Measurements from ENCODE around the gene GNRH2. TPM values are rescaled to one million over a fixed set of nuclear protein-coding genes. Genes with fewer than 3 reads are reported as not detected.

Gene GNRH2
- total and polyA plus RNA-seq, 2 of the 8 experiments (the other 6 are each of a cell fraction or from before 2014, with no cell fraction given): 0.09 to 0.82 TPM

- H3K36me3 ChIP-seq (ENCODE audit: control insufficient read depth in 2 of 4, insufficient read depth in 4 of 4, low read length in 3 of 4): peaks cover 5 to 21% (median 13%) of the 10 kb centered on the region in 4 experiments; a peak in 6 of 8 replicates
- TF ChIP-seq HDAC6 (IDR thresholded peaks at IDR 0.05; ENCODE audit: low read depth, low read length) (no peak), RFX5 (IDR thresholded peaks at IDR 0.05; ENCODE audit: borderline replicate concordance, low read depth, low read length) (no peak), HDAC2 (IDR thresholded peaks at IDR 0.05; ENCODE audit: borderline replicate concordance in 1 of 2, low read depth in 2 of 2, low read length in 2 of 2) (no peak), KDM5A (IDR thresholded peaks at IDR 0.05; ENCODE audit: low read length) (no peak), RAD21 (IDR thresholded peaks at IDR 0.05 in 1 of 2, conservative IDR thresholded peaks at IDR 0.05 in 1 of 2; ENCODE audit: low read depth in 2 of 2, low read length in 2 of 2) (no peak), NANOG (IDR thresholded peaks at IDR 0.05; ENCODE audit: insufficient read depth, low read depth, low read length, poor library complexity, severe bottlenecking) (no peak), CHD2 (IDR thresholded peaks at IDR 0.05; ENCODE audit: low read length) (no peak), EP300 (IDR thresholded peaks at IDR 0.05; ENCODE audit: borderline replicate concordance in 1 of 2, low read depth in 2 of 2, low read length in 2 of 2) (no peak), CBX5 (IDR thresholded peaks at IDR 0.05; ENCODE audit: low read depth, low read length) (no peak), ASH2L (IDR thresholded peaks at IDR 0.05; ENCODE audit: low read length) (no peak), PHF8 (conservative IDR thresholded peaks at IDR 0.05; ENCODE audit: low read depth, low read length) (no peak), CREB1 (IDR thresholded peaks at IDR 0.05) (no peak)
- 89% methylated on average over 5 of the region's 5 CpGs; no CpG with 5 or more reads in 1 of the 2 experiments for WGBS, 2 experiments (ENCODE audit: extremely low coverage in 1 of 2, insufficient coverage in 1 of 2, insufficient read length in 1 of 2, insufficient replicate concordance in 2 of 2, low coverage in 1 of 2, low lambda C conversion rate in 2 of 2, missing lambda C conversion rate in 1 of 2)
Measured at GRCh38 chr20:3042625-3043024, 797 bp upstream of the GNRH2 start.

More at GRCh38 chr20:3042625-3043024, 797 bp upstream of the GNRH2 start:
- Histone ChIP-seq H3K79me2 (ENCODE audit: control insufficient read depth in 1 of 2, insufficient read depth in 2 of 2, low read length in 2 of 2) (peaks cover 0 to 6% of the 10 kb centered on the region in 2 experiments; a peak in 1 of 4 replicates), H3K27me3 (replicated peaks in 1 of 4; ENCODE audit: control insufficient read depth in 3 of 4, extremely low read depth in 1 of 4, insufficient read depth in 3 of 4, low read length in 3 of 4) (no peaks in the 10 kb centered on the region), H3K27ac (ENCODE audit: low read depth, low read length) (no peak overlapping the region), H3K18ac (ENCODE audit: extremely low read depth, low read length) (no peak overlapping the region), H3K23ac (ENCODE audit: insufficient read length) (no peak overlapping the region), H2BK20ac (ENCODE audit: low read length) (no peak overlapping the region), H3K4me3 (ENCODE audit: extremely low read depth in 1 of 4, insufficient read depth in 2 of 4, low read depth in 3 of 4, low read length in 4 of 4) (no peak overlapping the region; a peak in 1 of 8 replicates), H4K91ac (replicated peaks; ENCODE audit: insufficient read length, low read length) (peak overlapping the region; percentile 17), H3K4ac (replicated peaks; ENCODE audit: insufficient read length, low read depth, low read length) (no peak overlapping the region), H3K9ac (replicated peaks in 1 of 4; ENCODE audit: extremely low read depth in 1 of 4, low read depth in 3 of 4, low read length in 3 of 4) (no peak overlapping the region), H2BK5ac (ENCODE audit: low read depth, low read length) (peak overlapping the region; percentile 53; the same call in 1 of the 2 replicates), H3K79me1 (ENCODE audit: low read depth, low read length) (peaks cover 5% of the 10 kb centered on the region), H3K9me3 (ENCODE audit: insufficient read depth in 2 of 2, low read depth in 1 of 2, low read length in 1 of 2) (no peaks in the 10 kb centered on the region), H2BK15ac (ENCODE audit: low read length) (0 out of 2 replicates have a peak overlapping the region, but pooled peaks have one; percentile 16), H2AK5ac (ENCODE audit: low read depth, low read length) (no peak overlapping the region), H3K4me1 (replicated peaks in 1 of 4; ENCODE audit: control insufficient read depth in 3 of 4, insufficient read depth in 4 of 4, low read length in 3 of 4) (peaks cover 2 to 12% (median 9%) of the 10 kb centered on the region in 4 experiments; a peak in 6 of 7 replicates), H4K8ac (ENCODE audit: extremely low read depth, insufficient read depth, low read length) (peak overlapping the region; percentile 11; the same call in 1 of the 2 replicates), H2BK12ac (ENCODE audit: low read depth, low read length) (no peak overlapping the region), H3K56ac (replicated peaks; ENCODE audit: insufficient read length, low read depth, low read length) (no peak overlapping the region), H2AFZ (ENCODE audit: low read length) (no peak overlapping the region), H3K14ac (ENCODE audit: insufficient read length) (no peak overlapping the region), H2BK120ac (replicated peaks; ENCODE audit: low read depth, low read length) (no peak overlapping the region), H3K23me2 (ENCODE audit: low read depth, low read length) (peaks cover 8% of the 10 kb centered on the region), H4K20me1 (replicated peaks in 1 of 2; ENCODE audit: control insufficient read depth in 1 of 2, insufficient read depth in 2 of 2, low read length in 2 of 2) (peaks cover 0 to 2% of the 10 kb centered on the region in 2 experiments), H3K4me2 (ENCODE audit: insufficient read depth in 1 of 2, low read depth in 2 of 2, low read length in 2 of 2) (peak overlapping the region in 1 of 2 experiments; percentile 59; a peak in 1 of 4 replicates), H4K5ac (ENCODE audit: insufficient read length, low read depth, low read length) (no peak overlapping the region)
- ChIA-PET POLR2A (ENCODE audit: partially characterized antibody) (interaction anchor here (0.9 to 1.8 kb wide), 3 partner anchors 13 to 242 kb away, joined by 4 read pairs; partner anchors contain the start of genes CPXM1 and OXT), CTCF (ENCODE audit: partially characterized antibody) (interaction anchor here (1.5 to 1.8 kb wide), 2 partner anchors 11 to 177 kb away, joined by 3 to 7 read pairs; no protein-coding TSS in a partner anchor)
- DNase-seq (ENCODE audit: low read depth in 1 of 2, low spot score in 2 of 2): no peak
- no peak for FAIRE-seq

All from H1 (cell line).